Activated CD4-positive, alpha-beta T cell treated with anti-CD3 and anti-CD28 coated beads, Interleukin-2, amount 10 ng/mL, durations not matched to agents 24 days and 14 days (primary cell): ENCODE measurements around the gene WSB1. TPM values are rescaled to one million over a fixed set of nuclear protein-coding genes. Genes with fewer than 3 reads are reported as not detected.

Experiments used
- DNase-seq: peaks from one replicate; pipeline ENCODE4 v3.0.0; 2022
- H3K27ac Mint-ChIP-seq: one replicate; pipeline ENCODE4 v1.8.0; 2022; ENCODE audit warnings: mild to moderate bottlenecking, mixed read lengths
- H3K27me3 Mint-ChIP-seq: one replicate; pipeline ENCODE4 v1.8.0; 2022; ENCODE audit warnings: mixed read lengths
- H3K36me3 Mint-ChIP-seq: one replicate; pipeline ENCODE4 v1.8.0; 2022; ENCODE audit warnings: low read depth, mild to moderate bottlenecking, mixed read lengths
- H3K4me1 Mint-ChIP-seq: one replicate; pipeline ENCODE4 v1.8.0; 2021; ENCODE audit warnings: mixed read lengths
- H3K4me3 Mint-ChIP-seq: one replicate; pipeline ENCODE4 v1.8.0; 2022; ENCODE audit warnings: mild to moderate bottlenecking, moderate library complexity, mixed read lengths
- H3K9me3 Mint-ChIP-seq: one replicate; pipeline ENCODE4 v1.8.0; 2021; ENCODE audit warnings: mixed read lengths
- intact Hi-C: fragments of 100-400 bp; cut with micrococcal nuclease; formaldehyde crosslinking; loops from one replicate; pipeline ENCODE4 v1.15.1; 2023
- total RNA-seq: library from RNA; stranded (reverse); gene quantifications from 2 replicates; pipeline ENCODE4 v1.2.3, GENCODE V29; 2022

WSB1 gene
- total RNA-seq, 1 donor from 2014 or later = 135 TPM

GRCh38 chr17:27355419-27355818 is 61.5 kb downstream of the WSB1 start:
- H3K9me3 Mint-ChIP-seq = no peaks in the 10 kb centered on the region
- no peak overlapping the region for H3K27ac Mint-ChIP-seq
- no peaks in the 10 kb centered on the region for H3K27me3 Mint-ChIP-seq
- no peak overlapping the region for H3K4me3 Mint-ChIP-seq
- intact Hi-C loops = no loop called here
- peaks cover 24% of the 10 kb centered on the region for H3K4me1 Mint-ChIP-seq
- H3K36me3 Mint-ChIP-seq = no peaks in the 10 kb centered on the region
- DNase-seq = no peak

- Mint-ChIP-seq H3K27me3 (no peaks in the 10 kb centered on the region), H3K9me3 (no peaks in the 10 kb centered on the region), H3K4me1 (peaks cover 26% of the 10 kb centered on the region), H3K4me3 (no peak overlapping the region), H3K36me3 (no peaks in the 10 kb centered on the region), H3K27ac (no peak overlapping the region)
- DNase-seq = no peak
- intact Hi-C loops = no loop called here
Measured at GRCh38 chr17:27356091-27356705, 62.3 kb downstream of the WSB1 start.

- Mint-ChIP-seq H3K4me1 (peaks cover 25% of the 10 kb centered on the region), H3K27me3 (no peaks in the 10 kb centered on the region), H3K4me3 (no peak overlapping the region), H3K27ac (no peak overlapping the region), H3K36me3 (no peaks in the 10 kb centered on the region), H3K9me3 (no peaks in the 10 kb centered on the region)
- intact Hi-C loops = no loop called here
- no peak for DNase-seq
Measured at GRCh38 chr17:27357236-27357635, 63.3 kb downstream of the WSB1 start.

- Mint-ChIP-seq H3K27ac (no peak overlapping the region), H3K4me1 (peaks cover 7% of the 10 kb centered on the region), H3K36me3 (no peaks in the 10 kb centered on the region), H3K9me3 (no peaks in the 10 kb centered on the region), H3K4me3 (no peak overlapping the region), H3K27me3 (peaks cover 5% of the 10 kb centered on the region)
- no peak for DNase-seq
- intact Hi-C loops = no loop called here
Measured at GRCh38 chr17:27360507-27360906, 66.6 kb downstream of the WSB1 start.

- Mint-ChIP-seq H3K4me1 (peaks cover 2% of the 10 kb centered on the region), H3K36me3 (no peaks in the 10 kb centered on the region), H3K27ac (no peak overlapping the region), H3K4me3 (no peak overlapping the region), H3K9me3 (no peaks in the 10 kb centered on the region), H3K27me3 (peaks cover 5% of the 10 kb centered on the region)
- intact Hi-C loops = no loop called here
- no peak for DNase-seq
Measured at GRCh38 chr17:27361695-27362094, 67.8 kb downstream of the WSB1 start.

GRCh38 chr17:27362503-27362902 is 68.6 kb downstream of the WSB1 start:
- no peak for DNase-seq
- Mint-ChIP-seq H3K27me3 (peaks cover 5% of the 10 kb centered on the region), H3K4me3 (no peak overlapping the region), H3K9me3 (no peaks in the 10 kb centered on the region), H3K27ac (no peak overlapping the region), H3K4me1 (peaks cover 2% of the 10 kb centered on the region), H3K36me3 (no peaks in the 10 kb centered on the region)
- intact Hi-C loops = no loop called here

GRCh38 chr17:27362909-27363308 is 69.0 kb downstream of the WSB1 start:
- DNase-seq = no peak
- Mint-ChIP-seq H3K9me3 (no peaks in the 10 kb centered on the region), H3K36me3 (no peaks in the 10 kb centered on the region), H3K27ac (no peak overlapping the region), H3K4me1 (peaks cover 2% of the 10 kb centered on the region), H3K4me3 (no peak overlapping the region), H3K27me3 (peaks cover 5% of the 10 kb centered on the region)
- intact Hi-C loops = no loop called here

GRCh38 chr17:27363326-27363725 is 69.4 kb downstream of the WSB1 start:
- H3K9me3 Mint-ChIP-seq = no peaks in the 10 kb centered on the region
- no peaks in the 10 kb centered on the region for H3K36me3 Mint-ChIP-seq
- peaks cover 5% of the 10 kb centered on the region for H3K27me3 Mint-ChIP-seq
- no peak for DNase-seq
- intact Hi-C loops = no loop called here
- H3K4me1 Mint-ChIP-seq = peaks cover 2% of the 10 kb centered on the region
- H3K4me3 Mint-ChIP-seq = no peak overlapping the region
- H3K27ac Mint-ChIP-seq = no peak overlapping the region

Other genes starting within 250 kb of the WSB1 start
- gene KSR1, start 162.3 kb downstream of the WSB1 start, total RNA-seq = 104 TPM in 2 replicates